Duodenal mucosa (tissue), 2 donors: Measurements from ENCODE around the gene SELENOT.
"Not testable (repeated sequence)": the region's sequence is repeated elsewhere in the genome, so short reads cannot be mapped to it uniquely, and the experiment has no call there.

Source experiments
- H3K27ac ChIP-seq: one replicate; pipeline ENCODE4 v1.7.0; 2013; ENCODE audit warnings: low read depth, low read length
- H3K27me3 ChIP-seq, 2 donors: one replicate each; pipeline ENCODE4 v1.7.0; 2013; ENCODE audit warnings: low read length in 2 of 2, control low read depth in 1 of 2; ENCODE audit not compliant: insufficient read depth in 2 of 2, control insufficient read depth in 1 of 2
- H3K36me3 ChIP-seq, 2 donors: one replicate each; pipeline ENCODE4 v1.7.0; 2013; ENCODE audit warnings: low read length in 2 of 2, control low read depth in 1 of 2; ENCODE audit not compliant: insufficient read depth in 2 of 2, control insufficient read depth in 1 of 2
- H3K4me1 ChIP-seq, 2 donors: one replicate each; pipeline ENCODE4 v1.7.0; 2013; ENCODE audit warnings: low read length in 2 of 2, control low read depth in 1 of 2; ENCODE audit not compliant: insufficient read depth in 2 of 2, control insufficient read depth in 1 of 2
- H3K4me3 ChIP-seq, 2 donors: one replicate each; pipeline ENCODE4 v1.7.0; 2013; ENCODE audit warnings: low read length in 2 of 2, low read depth in 1 of 2
- H3K9ac ChIP-seq, 2 donors: one replicate each; pipeline ENCODE4 v1.7.0; 2013; ENCODE audit warnings: low read length in 2 of 2, low read depth in 1 of 2
- H3K9me3 ChIP-seq, 2 donors: one replicate each; pipeline ENCODE4 v1.7.0; 2013; ENCODE audit warnings: low read length in 2 of 2, control low read depth in 1 of 2; ENCODE audit not compliant: control insufficient read depth in 1 of 2

SELENOT gene

DNA sequence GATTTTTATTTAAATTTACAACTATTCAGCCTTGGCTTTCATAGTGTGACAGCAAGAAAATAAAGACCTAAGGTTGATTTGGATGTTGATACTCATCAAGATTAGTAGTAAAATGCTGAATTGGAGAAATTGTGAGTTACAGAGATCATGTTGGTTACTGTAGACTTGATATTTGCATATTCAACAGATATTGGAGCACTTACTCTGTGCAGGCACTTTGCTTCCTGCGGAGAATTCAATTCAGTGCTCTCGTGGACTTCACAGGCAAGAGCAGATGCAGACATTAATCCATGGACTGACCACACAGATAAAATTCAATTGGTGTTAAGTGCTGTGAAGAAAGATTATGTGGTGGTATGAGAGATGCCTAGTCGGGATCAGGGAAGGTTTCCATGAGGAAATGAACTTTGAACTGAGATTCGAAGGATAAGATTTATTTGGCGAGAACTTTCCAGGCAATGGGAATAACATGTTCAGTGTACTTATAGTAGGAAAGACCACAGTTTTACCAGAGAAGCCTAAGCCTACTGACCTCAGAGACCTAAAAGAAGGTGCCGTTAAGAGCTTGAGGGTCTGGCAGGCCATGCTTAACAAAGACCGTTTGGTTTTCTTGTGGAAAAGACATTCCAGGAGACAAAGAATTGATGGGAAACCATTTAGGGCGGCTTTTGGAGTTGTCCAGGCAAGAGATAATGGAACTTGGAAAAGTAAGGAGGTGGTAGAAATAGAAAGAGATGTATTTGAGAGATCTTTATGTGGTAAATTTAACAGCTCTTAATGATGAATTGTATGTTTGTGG, 4.3 kb downstream of the SELENOT start:
- H3K4me3 ChIP-seq: peak overlapping the region; percentile 18 to 22

DNA sequence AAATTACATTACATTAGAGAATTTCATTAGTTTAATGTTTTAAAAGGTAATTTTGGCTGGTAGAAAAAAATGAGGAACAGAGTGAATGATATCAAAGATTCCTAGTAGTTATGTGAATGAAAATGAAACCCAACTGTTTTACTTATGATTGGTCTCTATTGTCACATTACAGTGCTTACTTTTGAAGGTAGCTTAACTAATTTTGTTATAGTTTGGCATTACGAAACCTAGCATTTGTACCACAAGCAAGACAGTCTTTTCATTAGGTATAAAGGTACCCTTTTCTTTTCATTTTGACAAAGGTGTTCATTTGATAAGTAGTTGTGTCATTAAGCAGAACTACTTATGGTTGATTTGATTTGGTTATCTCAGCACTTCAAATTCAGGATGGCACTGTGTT, 6.9 kb downstream of the SELENOT start:
- H3K27me3 ChIP-seq: no peaks in the 10 kb centered on the region
- no peak overlapping the region for H3K27ac ChIP-seq
- H3K9me3 ChIP-seq: no peaks in the 10 kb centered on the region
- no peak overlapping the region for H3K4me3 ChIP-seq
- H3K9ac ChIP-seq: no peak overlapping the region
- peaks cover 22 to 38% of the 10 kb centered on the region in 2 donors for H3K4me1 ChIP-seq
- peaks cover 0 to 3% of the 10 kb centered on the region in 2 donors for H3K36me3 ChIP-seq

More for the DNA sequence above, 4.3 kb downstream of the SELENOT start:
- Histone ChIP-seq H3K27me3 (no peaks in the 10 kb centered on the region), H3K9me3 (no peaks in the 10 kb centered on the region), H3K27ac (no peak overlapping the region), H3K9ac (no peak overlapping the region), H3K4me1 (peaks cover 25 to 44% of the 10 kb centered on the region in 2 donors), H3K36me3 (peaks cover 0 to 3% of the 10 kb centered on the region in 2 donors)

DNA sequence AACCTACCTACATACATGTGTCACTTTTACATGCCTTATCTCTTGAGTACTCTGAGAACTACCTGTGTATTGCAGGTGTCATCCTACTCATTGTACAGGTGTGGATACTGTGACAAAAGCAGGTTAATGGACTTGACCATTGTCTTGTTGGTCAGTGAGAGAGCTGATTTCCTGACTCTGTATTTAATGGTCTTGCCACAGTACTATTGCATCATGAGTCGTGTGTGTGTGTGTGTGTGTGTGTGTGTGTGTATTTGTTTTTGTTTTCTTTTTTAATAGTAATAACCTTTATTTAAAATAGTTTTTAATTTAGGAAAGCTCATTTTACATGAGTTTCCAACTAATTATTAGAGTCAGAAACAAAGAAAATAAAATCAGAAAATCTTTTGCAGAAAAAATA, 7.7 kb downstream of the SELENOT start:
- Histone ChIP-seq H3K9ac (no peak overlapping the region), H3K4me1 (peaks cover 18 to 34% of the 10 kb centered on the region in 2 donors), H3K4me3 (no peak overlapping the region), H3K27me3 (no peaks in the 10 kb centered on the region), H3K27ac (no peak overlapping the region), H3K9me3 (no peaks in the 10 kb centered on the region), H3K36me3 (peaks cover 0 to 3% of the 10 kb centered on the region in 2 donors)

DNA sequence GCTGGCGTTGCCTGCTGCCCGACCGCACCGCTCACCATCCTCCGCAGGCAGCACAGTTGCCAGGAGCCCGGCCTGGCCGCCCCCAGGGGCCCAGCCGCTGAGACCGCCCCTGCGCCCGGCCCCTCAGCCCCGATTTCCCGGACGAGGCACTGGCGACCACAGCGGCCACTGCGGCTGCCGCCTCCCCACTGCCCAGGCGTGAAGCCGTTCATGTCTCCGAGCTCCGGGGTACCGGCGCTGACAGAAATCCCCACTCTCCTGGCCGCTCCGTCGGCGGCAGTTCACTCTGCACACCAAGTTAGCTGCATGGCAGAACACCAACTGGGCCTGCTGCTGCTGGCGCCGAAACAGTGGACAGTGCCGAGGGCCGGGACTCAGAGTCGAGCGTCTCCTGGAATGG, 8.5 kb downstream of the SELENOT start:
- Histone ChIP-seq H3K27ac (no peak overlapping the region), H3K9me3 (no peaks in the 10 kb centered on the region), H3K27me3 (no peaks in the 10 kb centered on the region), H3K4me1 (peaks cover 11 to 27% of the 10 kb centered on the region in 2 donors), H3K4me3 (no peak overlapping the region), H3K36me3 (peaks cover 0 to 3% of the 10 kb centered on the region in 2 donors), H3K9ac (no peak overlapping the region)

DNA sequence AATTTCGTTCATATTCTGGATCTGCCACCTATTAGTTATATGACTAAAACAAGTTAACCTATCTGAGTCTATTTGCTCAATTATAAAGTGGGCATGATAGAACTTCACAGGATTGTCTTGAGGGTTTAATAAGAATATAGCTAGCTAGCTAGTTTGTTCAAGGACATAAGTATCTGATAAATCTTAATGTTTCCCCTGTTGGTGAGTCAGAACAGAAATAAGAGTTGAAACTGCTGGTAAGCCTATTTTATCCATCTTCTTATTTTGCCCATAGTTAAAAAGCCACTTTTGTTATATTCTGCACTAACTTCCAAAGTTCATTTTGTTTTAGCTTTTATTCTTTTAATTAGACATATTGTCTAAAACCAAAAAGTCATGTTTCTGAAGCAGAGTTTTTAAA, 9.4 kb downstream of the SELENOT start:
- no peak overlapping the region for H3K27ac ChIP-seq
- H3K9ac ChIP-seq: no peak overlapping the region
- no peaks in the 10 kb centered on the region for H3K9me3 ChIP-seq
- H3K36me3 ChIP-seq: peaks cover 0 to 3% of the 10 kb centered on the region in 2 donors
- no peak overlapping the region for H3K4me3 ChIP-seq
- peaks cover 3 to 18% of the 10 kb centered on the region in 2 donors for H3K4me1 ChIP-seq
- H3K27me3 ChIP-seq: no peaks in the 10 kb centered on the region

DNA sequence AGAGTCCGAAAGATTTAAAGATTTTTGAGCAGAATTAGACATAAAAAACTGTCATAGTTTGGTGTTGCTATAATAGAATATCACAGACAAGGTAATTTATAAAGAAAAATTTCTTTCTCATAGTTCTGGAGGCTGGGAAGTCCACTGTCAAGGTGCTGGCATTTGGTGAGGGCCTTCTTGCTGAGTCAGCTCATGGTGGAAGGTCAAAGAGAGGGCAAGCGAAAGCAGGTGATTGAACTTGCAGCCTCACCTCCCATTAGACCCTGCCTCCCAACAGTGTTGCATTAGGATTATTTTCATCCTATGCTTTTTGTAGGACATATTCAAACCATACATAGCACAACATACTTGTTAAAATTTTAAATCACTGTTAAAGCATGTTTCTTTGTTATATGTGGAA, 9.9 kb downstream of the SELENOT start:
- H3K36me3 ChIP-seq: peaks cover 0 to 3% of the 10 kb centered on the region in 2 donors
- H3K9me3 ChIP-seq: no peaks in the 10 kb centered on the region
- H3K9ac ChIP-seq: no peak overlapping the region
- no peak overlapping the region for H3K4me3 ChIP-seq
- peaks cover 0 to 14% of the 10 kb centered on the region in 2 donors for H3K4me1 ChIP-seq
- H3K27ac ChIP-seq: no peak overlapping the region
- no peaks in the 10 kb centered on the region for H3K27me3 ChIP-seq

DNA sequence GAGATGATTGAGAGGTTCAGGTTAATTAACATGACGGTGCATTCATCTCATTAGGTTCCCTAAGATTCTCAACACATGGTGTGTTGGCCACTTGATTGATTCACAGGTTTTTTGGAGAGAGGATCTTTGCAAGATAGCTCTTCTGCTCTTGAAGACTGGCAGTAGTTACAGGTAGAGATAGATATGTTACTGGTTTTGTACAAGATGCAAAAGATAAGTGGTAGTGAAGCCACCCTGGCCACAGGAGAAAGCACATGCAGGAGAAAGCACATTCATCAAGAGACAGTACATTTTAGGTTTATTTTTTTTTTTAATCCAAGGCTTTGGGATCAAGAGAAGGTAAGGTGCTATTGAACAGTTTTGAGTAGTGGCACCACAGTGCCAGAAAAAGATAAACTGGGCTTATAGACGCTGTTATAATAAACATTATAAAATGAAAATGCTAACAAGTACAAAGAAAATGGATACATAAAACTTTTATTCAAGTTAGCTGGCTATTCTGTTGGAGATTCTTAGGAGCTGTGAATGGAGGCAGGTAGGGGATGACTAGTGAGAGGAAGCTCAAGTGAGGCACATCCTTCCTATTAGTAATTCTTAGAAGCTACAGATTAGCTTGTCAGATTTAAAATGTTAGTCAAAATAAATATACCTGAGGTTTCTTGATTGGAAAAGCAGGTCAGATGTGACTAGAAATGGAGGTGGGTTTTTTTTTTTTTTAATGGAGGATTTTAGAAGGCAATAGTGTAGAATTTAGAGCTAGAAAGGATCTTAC, 10.8 kb downstream of the SELENOT start:
- no peaks in the 10 kb centered on the region for H3K9me3 ChIP-seq
- no peak overlapping the region for H3K4me3 ChIP-seq
- H3K27me3 ChIP-seq: no peaks in the 10 kb centered on the region
- no peak overlapping the region for H3K9ac ChIP-seq
- peaks cover 0 to 9% of the 10 kb centered on the region in 2 donors for H3K4me1 ChIP-seq
- H3K27ac ChIP-seq: no peak overlapping the region
- H3K36me3 ChIP-seq: peaks cover 0 to 5% of the 10 kb centered on the region in 2 donors

DNA sequence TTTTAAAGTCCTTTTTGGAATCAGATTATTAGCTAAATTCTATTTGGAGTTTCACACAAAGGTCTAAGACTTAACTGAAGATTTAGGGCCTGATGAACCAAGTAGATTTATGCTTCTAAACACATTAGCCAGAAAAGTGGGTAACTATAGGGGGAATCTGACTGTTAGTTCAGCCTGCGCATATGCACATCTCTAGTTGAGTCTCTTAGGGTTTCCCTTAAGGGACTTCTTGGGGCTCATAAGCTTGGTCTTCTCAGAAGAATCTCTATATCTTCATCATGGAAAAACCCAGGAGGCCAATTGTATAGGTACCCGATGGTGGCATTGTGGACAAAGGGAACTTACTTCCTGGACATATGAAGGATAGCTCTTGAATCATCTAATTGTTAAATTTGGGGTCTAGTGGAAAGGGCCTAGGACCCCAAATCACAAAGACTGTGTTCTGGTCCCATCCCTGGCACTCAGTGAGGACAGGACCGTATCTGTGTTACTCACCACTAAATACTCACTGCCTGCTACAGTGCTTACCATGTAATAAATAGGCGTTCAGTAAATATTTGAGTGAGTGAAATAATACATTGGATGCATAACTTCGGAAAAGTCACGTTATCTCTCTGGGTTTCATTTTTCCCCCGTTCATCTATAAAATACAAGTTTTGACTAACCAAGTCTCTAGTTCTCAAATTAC, 17.0 kb downstream of the SELENOT start:
- Histone ChIP-seq H3K4me1 (peaks cover 0 to 7% of the 10 kb centered on the region in 2 donors), H3K27me3 (no peaks in the 10 kb centered on the region), H3K4me3 (no peak overlapping the region), H3K9me3 (no peaks in the 10 kb centered on the region), H3K36me3 (peaks cover 4 to 9% of the 10 kb centered on the region in 2 donors), H3K27ac (no peak overlapping the region), H3K9ac (no peak overlapping the region)

DNA sequence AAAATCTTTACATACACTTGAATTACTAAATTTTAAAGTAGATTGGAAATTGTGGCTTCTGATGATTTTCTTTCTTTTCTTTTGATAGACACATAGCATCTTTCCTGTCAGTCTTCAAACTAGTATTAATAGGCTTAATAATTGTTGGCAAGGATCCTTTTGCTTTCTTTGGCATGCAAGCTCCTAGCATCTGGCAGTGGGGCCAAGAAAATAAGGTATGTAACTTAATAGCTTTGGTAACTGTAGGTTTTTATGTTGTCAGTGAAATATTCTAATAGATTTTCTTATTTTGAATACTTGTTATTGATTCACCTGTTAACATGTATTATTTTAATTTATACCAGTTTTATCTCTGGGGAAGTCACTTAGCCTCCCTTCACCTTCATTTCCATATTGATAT, 19.8 kb downstream of the SELENOT start:
- not testable (repeated sequence) for H3K9me3 ChIP-seq

DNA sequence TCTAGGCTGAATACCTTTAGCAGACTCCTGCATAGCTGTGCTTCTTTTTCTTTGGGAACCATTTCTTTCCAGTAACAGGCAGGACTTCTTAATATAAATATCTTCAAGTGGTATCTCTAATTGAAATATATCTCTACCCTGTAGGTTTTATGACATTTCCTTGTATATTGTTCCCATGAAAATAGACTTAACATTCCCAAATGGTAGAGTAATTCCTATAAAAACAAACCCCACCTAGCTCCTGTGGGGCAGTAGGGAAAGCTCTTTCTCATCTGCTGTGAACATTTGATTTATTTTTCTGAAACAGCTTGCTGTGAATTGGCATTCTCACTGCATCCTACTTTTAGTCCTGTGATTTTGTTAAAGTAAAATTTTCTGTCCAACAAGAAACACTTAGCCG, 20.8 kb downstream of the SELENOT start:
- no peaks in the 10 kb centered on the region for H3K27me3 ChIP-seq
- H3K9ac ChIP-seq: no peak overlapping the region
- H3K27ac ChIP-seq: no peak overlapping the region
- H3K4me1 ChIP-seq: peaks cover 0 to 7% of the 10 kb centered on the region in 2 donors
- no peaks in the 10 kb centered on the region for H3K9me3 ChIP-seq
- no peak overlapping the region for H3K4me3 ChIP-seq
- H3K36me3 ChIP-seq: peaks cover 12 to 31% of the 10 kb centered on the region in 2 donors

More for the DNA sequence above, 19.8 kb downstream of the SELENOT start:
- H3K4me1 ChIP-seq, H3K9ac ChIP-seq, H3K27ac ChIP-seq, H3K4me3 ChIP-seq, H3K27me3 ChIP-seq: not testable (repeated sequence)
- H3K36me3 ChIP-seq: peaks cover 12 to 31% of the 10 kb centered on the region in 2 donors
